HG02840 (cell line): ENCODE results near the gene ST8SIA2.

Source experiments
- ATAC-seq: cut with Tn5 transposase; IDR thresholded peaks from one replicate; pipeline ENCODE4 v1.9.1; 2021; ENCODE audit warnings: mild to moderate bottlenecking, moderate library complexity, moderate number of reproducible peaks; ENCODE audit not compliant: unreplicated experiment, low FRiP score

Gene ST8SIA2

GRCh38 chr15:92429378-92430068, 35.8 kb downstream of the ST8SIA2 start:
- ATAC-seq: no peak

- ATAC-seq: no peak
These were observed 36.4 kb downstream of the ST8SIA2 start for GRCh38 chr15:92430069-92430440.

- ATAC-seq: no peak
These were observed 41.5 kb downstream of the ST8SIA2 start for GRCh38 chr15:92435145-92435544.

- ATAC-seq: no peak
These were observed 44.8 kb downstream of the ST8SIA2 start for GRCh38 chr15:92438471-92438870.

- ATAC-seq: no peak
These were observed 49.7 kb downstream of the ST8SIA2 start for GRCh38 chr15:92443381-92443780.

- ATAC-seq: no peak
These were observed 51.0 kb downstream of the ST8SIA2 start for GRCh38 chr15:92444631-92445030.

- no peak for ATAC-seq
These were observed 54.7 kb downstream of the ST8SIA2 start for GRCh38 chr15:92448370-92448769.

- ATAC-seq: no peak
These were observed 55.8 kb downstream of the ST8SIA2 start for GRCh38 chr15:92449476-92449875.

- no peak for ATAC-seq
These were observed 57.6 kb downstream of the ST8SIA2 start for GRCh38 chr15:92451225-92451825.

GRCh38 chr15:92452143-92452542, 58.5 kb downstream of the ST8SIA2 start:
- ATAC-seq: no peak

- no peak for ATAC-seq
These were observed 59.9 kb downstream of the ST8SIA2 start for GRCh38 chr15:92453607-92454006.

- ATAC-seq: no peak
These were observed 60.9 kb downstream of the ST8SIA2 start for GRCh38 chr15:92454555-92455105.

GRCh38 chr15:92455271-92455670, 61.6 kb downstream of the ST8SIA2 start:
- ATAC-seq: no peak

GRCh38 chr15:92457471-92458041, 63.9 kb downstream of the ST8SIA2 start:
- ATAC-seq: no peak

GRCh38 chr15:92460023-92460422, 66.3 kb downstream of the ST8SIA2 start:
- no peak for ATAC-seq

GRCh38 chr15:92462424-92463125, 68.9 kb downstream of the ST8SIA2 start:
- ATAC-seq: no peak

GRCh38 chr15:92463352-92463751, 69.7 kb downstream of the ST8SIA2 start:
- no peak for ATAC-seq

GRCh38 chr15:92463826-92464225, 70.1 kb downstream of the ST8SIA2 start:
- ATAC-seq: no peak

- no peak for ATAC-seq
These were observed 73.2 kb downstream of the ST8SIA2 start for GRCh38 chr15:92466834-92467233.

GRCh38 chr15:92467245-92467644, 73.6 kb downstream of the ST8SIA2 start:
- ATAC-seq: no peak

- no peak for ATAC-seq
These were observed 75.3 kb downstream of the ST8SIA2 start for GRCh38 chr15:92468991-92469390.
